T-helper 17 cell (primary cell): Measurements from ENCODE around the gene SELL. TPM values are rescaled to one million over a fixed set of nuclear protein-coding genes. Genes with fewer than 3 reads are reported as not detected.

ENCODE experiments used
- total RNA-seq, 4 donors: library from RNA in 2 of 4; stranded (reverse) in 2 of 4; gene quantifications; one replicate each; pipeline ENCODE4 v1.2.3 and lab custom pipeline; 2022 to 2026

Gene SELL
- total RNA-seq, 2 donors from 2014 or later = 205 to 276 TPM

Other genes starting within 250 kb of the SELL start
- gene SLC19A2, start 225.7 kb downstream of the SELL start, total RNA-seq = 1 to 10 TPM; 2.5 to 2.9 TPM
- gene F5, start 125.1 kb downstream of the SELL start, total RNA-seq = 10 to 100 TPM; 24.3 to 33.0 TPM
- 10 to 100 TPM in 1 of 2 donors, 1 to 10 TPM in 1; 2.3 to 35.4 TPM for gene SELP, start 81.5 kb downstream of the SELL start, total RNA-seq
- not detected for gene SELE, start 22.5 kb upstream of the SELL start, total RNA-seq
- gene METTL18, start 83.3 kb upstream of the SELL start, total RNA-seq = 1 to 10 TPM; 4.4 to 4.6 TPM
- gene SCYL3, start 182.3 kb upstream of the SELL start, total RNA-seq = 10 to 100 TPM in 1 of 2 donors, 1 to 10 TPM in 1; 7.4 to 11.2 TPM